ENCODE measurements around the gene TENT5C.

The TENT5C gene

GRCh38 chr1:117600966-117601365 is 4.9 kb upstream of the TENT5C start:
- H3K27me3 ChIP-seq = no peaks in the 10 kb centered on the region
- peak overlapping the region; percentile 28 to 31 for H3K27ac ChIP-seq
- intact Hi-C loops (cut with DNase I; ENCODE audit: low total_unique reads) = no loop called here
- H3K9me3 ChIP-seq = no peaks in the 10 kb centered on the region
- no peak for TF ChIP-seq CTCF (IDR thresholded peaks at IDR 0.05)
- no peaks in the 10 kb centered on the region for H3K36me3 ChIP-seq
- no peak for DNase-seq
- no peak overlapping the region for H3K4me3 ChIP-seq
- H3K4me1 ChIP-seq = peaks cover 0 to 15% (median 7%) of the 10 kb centered on the region in 4 donors

GRCh38 chr1:117602862-117603261 is 3.0 kb upstream of the TENT5C start:
- no peak for TF ChIP-seq CTCF (IDR thresholded peaks at IDR 0.05)
- Histone ChIP-seq H3K4me1 (peaks cover 0 to 28% (median 15%) of the 10 kb centered on the region in 4 donors), H3K4me3 (no peak overlapping the region), H3K36me3 (no peaks in the 10 kb centered on the region), H3K9me3 (no peaks in the 10 kb centered on the region), H3K27ac (no peak overlapping the region), H3K27me3 (no peaks in the 10 kb centered on the region)
- DNase-seq = no peak
- intact Hi-C loops (cut with DNase I; ENCODE audit: low total_unique reads) = no loop called here

GRCh38 chr1:117605164-117605773 is 579 bp upstream of the TENT5C start:
- no peaks in the 10 kb centered on the region for H3K36me3 ChIP-seq
- H3K27ac ChIP-seq = peak overlapping the region; percentile 95
- no peaks in the 10 kb centered on the region for H3K9me3 ChIP-seq
- peak overlapping the region; percentile 68 to 84 for H3K4me3 ChIP-seq
- intact Hi-C loops (cut with DNase I; ENCODE audit: low total_unique reads) = loop anchor here (5.0 kb wide), 4 partner anchors 67 to 483 kb away; partner anchors contain the start of genes MAN1A2 and TRIM45
- H3K27me3 ChIP-seq = no peaks in the 10 kb centered on the region
- H3K4me1 ChIP-seq = peaks cover 0 to 44% (median 22%) of the 10 kb centered on the region in 4 donors
- peak; percentile 32 to 74 for DNase-seq
- TF ChIP-seq CTCF (IDR thresholded peaks at IDR 0.05) = no peak

- no peaks in the 10 kb centered on the region for H3K9me3 ChIP-seq
- H3K4me1 ChIP-seq = peaks cover 0 to 34% (median 20%) of the 10 kb centered on the region in 4 donors
- no peak for DNase-seq
- H3K36me3 ChIP-seq = no peaks in the 10 kb centered on the region
- intact Hi-C loops (cut with DNase I; ENCODE audit: low total_unique reads) = loop anchor here (5.0 kb wide), 4 partner anchors 65 to 485 kb away; partner anchors contain the start of genes MAN1A2 and TRIM45
- no peaks in the 10 kb centered on the region for H3K27me3 ChIP-seq
- H3K4me3 ChIP-seq = peak overlapping the region; percentile 68 to 84
- no peak for TF ChIP-seq CTCF (IDR thresholded peaks at IDR 0.05)
- peak overlapping the region; percentile 95 for H3K27ac ChIP-seq
These were observed 992 bp downstream of the TENT5C start for GRCh38 chr1:117606649-117607430.

GRCh38 chr1:117607471-117607870 is 1.6 kb downstream of the TENT5C start:
- intact Hi-C loops (cut with DNase I; ENCODE audit: low total_unique reads) = loop anchor here (5.0 kb wide), 4 partner anchors 65 to 485 kb away; partner anchors contain the start of genes MAN1A2 and TRIM45
- peaks cover 0 to 37% (median 20%) of the 10 kb centered on the region in 4 donors for H3K4me1 ChIP-seq
- H3K27ac ChIP-seq = peak overlapping the region; percentile 95
- DNase-seq = no peak
- no peak for TF ChIP-seq CTCF (IDR thresholded peaks at IDR 0.05)
- H3K27me3 ChIP-seq = no peaks in the 10 kb centered on the region
- no peaks in the 10 kb centered on the region for H3K9me3 ChIP-seq
- H3K4me3 ChIP-seq = peak overlapping the region; percentile 68 to 84
- no peaks in the 10 kb centered on the region for H3K36me3 ChIP-seq

All from tibial artery (tissue), 4 donors.